ENCODE results near the gene AGRN.
"Not testable (repeated sequence)": the region's sequence is repeated elsewhere in the genome, so short reads cannot be mapped to it uniquely, and the experiment has no call there.

DNA sequence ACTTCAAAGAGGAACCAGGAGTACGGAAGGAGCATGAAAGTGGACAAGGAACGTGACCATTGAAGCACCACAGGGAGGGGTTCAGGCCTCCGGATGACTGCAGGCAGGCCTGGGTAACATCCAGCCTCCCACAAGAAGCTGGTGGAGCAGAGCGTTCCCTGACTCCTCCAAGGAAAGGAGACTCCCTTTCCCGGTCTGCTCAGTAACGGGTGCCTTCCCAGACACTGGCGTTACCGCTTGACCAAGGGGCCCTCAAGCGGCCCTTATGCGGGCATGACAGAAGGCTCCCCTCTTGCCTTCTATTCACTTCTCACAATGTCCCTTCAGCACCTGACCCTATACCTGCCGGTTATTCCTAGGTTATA is 46.0 kb downstream of the AGRN start:
- TF ChIP-seq CTCF (IDR thresholded peaks at IDR 0.05; ENCODE audit: low read length); EZH2 (optimal IDR thresholded peaks at IDR 0.05; ENCODE audit: low read depth, low read length): not testable (repeated sequence)

All from MM.1S (cell line).